IPS-20b (cell line): ENCODE data around the gene CBY1.
"Not testable (repeated sequence)": the region's sequence is repeated elsewhere in the genome, so short reads cannot be mapped to it uniquely, and the experiment has no call there.

ENCODE experiments used
- H3K27ac ChIP-seq: one replicate; pipeline ENCODE4 v1.5.1; 2013; ENCODE audit warnings: low read length
- H3K27me3 ChIP-seq: 2 replicates; pipeline ENCODE4 v1.6.1; 2013; ENCODE audit warnings: mild to moderate bottlenecking, low read length, inconsistent platforms; ENCODE audit not compliant: insufficient read depth
- H3K36me3 ChIP-seq: 2 replicates; pipeline ENCODE4 v1.6.1; 2013; ENCODE audit warnings: low read depth, mild to moderate bottlenecking, inconsistent platforms, low read length, moderate library complexity; ENCODE audit not compliant: insufficient read depth
- H3K4me1 ChIP-seq: 2 replicates; pipeline ENCODE4 v1.6.1; 2013; ENCODE audit warnings: mild to moderate bottlenecking, control low read depth, inconsistent platforms, low read length, moderate library complexity; ENCODE audit not compliant: insufficient read depth
- H3K4me3 ChIP-seq: 2 replicates; pipeline ENCODE4 v1.5.1; 2013; ENCODE audit warnings: mild to moderate bottlenecking, low read length, inconsistent platforms
- H3K9ac ChIP-seq: 2 replicates; pipeline ENCODE4 v1.6.1; 2013; ENCODE audit warnings: low read depth, mild to moderate bottlenecking, inconsistent platforms, low read length, moderate library complexity
- H3K9me3 ChIP-seq: 2 replicates; pipeline ENCODE4 v1.6.1; 2013; ENCODE audit warnings: mild to moderate bottlenecking, low read depth, low read length, inconsistent platforms; ENCODE audit not compliant: insufficient read depth

The CBY1 gene

GRCh38 chr22:38656256-38657044 is at the start of gene CBY1, which contains the start of gene FAM227A:
Gene CBY1, plus strand, starts transcription at chr22:38656638. Its CDS starts 11,417 bp downstream, at chr22:38668055.
Gene FAM227A, minus strand, starts transcription at chr22:38656392. Its CDS starts 6,224 bp downstream, at chr22:38650168.
- no peaks in the 10 kb centered on the region for H3K9me3 ChIP-seq
- H3K27me3 ChIP-seq, result no peaks in the 10 kb centered on the region
- H3K36me3 ChIP-seq, result no peaks in the 10 kb centered on the region
- H3K4me3 ChIP-seq, result peak within 1 kb of the TSS; percentile 89
- H3K4me1 ChIP-seq, result no peaks in the 10 kb centered on the region
- peak within 1 kb of the TSS; percentile 86 for H3K9ac ChIP-seq
- H3K27ac ChIP-seq, result peak within 1 kb of the TSS; percentile 79

- Histone ChIP-seq H3K27ac (no peak overlapping the region), H3K4me3 (no peak overlapping the region), H3K9ac (no peak overlapping the region), H3K27me3 (no peaks in the 10 kb centered on the region), H3K36me3 (no peaks in the 10 kb centered on the region), H3K9me3 (no peaks in the 10 kb centered on the region), H3K4me1 (no peaks in the 10 kb centered on the region)
Measured at GRCh38 chr22:38607680-38608079, 48.8 kb upstream of the CBY1 start.

GRCh38 chr22:38608992-38609750 is 47.3 kb upstream of the CBY1 start:
- Histone ChIP-seq H3K4me3 (no peak overlapping the region), H3K9me3 (no peaks in the 10 kb centered on the region), H3K9ac (no peak overlapping the region), H3K27ac (no peak overlapping the region), H3K27me3 (no peaks in the 10 kb centered on the region), H3K4me1 (no peaks in the 10 kb centered on the region), H3K36me3 (no peaks in the 10 kb centered on the region)

- no peak overlapping the region for H3K4me3 ChIP-seq
Measured at GRCh38 chr22:38610234-38610633, 46.2 kb upstream of the CBY1 start.

DNA sequence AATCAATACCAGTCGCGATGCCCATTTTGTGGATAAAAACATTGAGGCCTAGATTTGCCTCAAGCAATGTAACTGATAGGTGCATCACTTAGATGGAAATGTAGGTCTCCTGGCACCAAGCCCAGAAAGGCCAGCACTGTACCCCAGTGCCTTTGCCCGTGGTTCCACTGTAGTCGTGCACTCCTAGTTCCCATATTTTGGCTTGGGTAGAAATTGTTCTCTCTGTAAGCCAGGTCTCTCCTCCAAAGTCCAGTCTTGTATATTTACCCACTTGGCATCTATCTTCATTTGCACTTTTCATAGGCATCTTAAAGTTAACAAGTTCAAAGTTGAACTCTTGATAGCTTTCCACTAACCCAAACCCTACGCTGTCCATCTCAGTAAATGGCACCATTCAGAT is 44.9 kb upstream of the CBY1 start:
- Histone ChIP-seq H3K9ac (no peak overlapping the region), H3K4me3 (no peak overlapping the region), H3K36me3 (peaks cover 8% of the 10 kb centered on the region; the same call in 1 of the 2 replicates), H3K9me3 (no peaks in the 10 kb centered on the region), H3K4me1 (no peaks in the 10 kb centered on the region), H3K27me3 (no peaks in the 10 kb centered on the region), H3K27ac (no peak overlapping the region)

More at GRCh38 chr22:38610234-38610633, 46.2 kb upstream of the CBY1 start:
- Histone ChIP-seq H3K36me3 (peaks cover under 1% of the 10 kb centered on the region; the same call in 1 of the 2 replicates), H3K27me3 (no peaks in the 10 kb centered on the region), H3K9ac (no peak overlapping the region), H3K27ac (no peak overlapping the region), H3K4me1 (no peaks in the 10 kb centered on the region), H3K9me3 (no peaks in the 10 kb centered on the region)

- H3K4me1 ChIP-seq, result no peaks in the 10 kb centered on the region
- H3K36me3 ChIP-seq, result peaks cover 8% of the 10 kb centered on the region; the same call in 1 of the 2 replicates
- no peaks in the 10 kb centered on the region for H3K9me3 ChIP-seq
- no peak overlapping the region for H3K9ac ChIP-seq
- H3K4me3 ChIP-seq, result no peak overlapping the region
- H3K27ac ChIP-seq, result no peak overlapping the region
- H3K27me3 ChIP-seq, result no peaks in the 10 kb centered on the region
Measured at GRCh38 chr22:38612217-38613006, 44.0 kb upstream of the CBY1 start.

GRCh38 chr22:38613588-38613987 is 42.9 kb upstream of the CBY1 start:
- Histone ChIP-seq H3K36me3 (peaks cover 20% of the 10 kb centered on the region; the same call in 1 of the 2 replicates), H3K27me3 (no peaks in the 10 kb centered on the region), H3K4me3 (no peak overlapping the region), H3K9me3 (0 out of 2 replicates have a peak, but pooled peaks cover 3% of the 10 kb centered on the region), H3K9ac (no peak overlapping the region), H3K4me1 (no peaks in the 10 kb centered on the region), H3K27ac (no peak overlapping the region)

GRCh38 chr22:38614332-38615063 is 41.9 kb upstream of the CBY1 start:
- H3K4me1 ChIP-seq, result no peaks in the 10 kb centered on the region
- H3K27me3 ChIP-seq, result no peaks in the 10 kb centered on the region
- H3K36me3 ChIP-seq, result peaks cover 26% of the 10 kb centered on the region
- H3K27ac ChIP-seq, result no peak overlapping the region
- H3K4me3 ChIP-seq, result no peak overlapping the region
- H3K9me3 ChIP-seq, result peaks cover 3% of the 10 kb centered on the region; the same call in 1 of the 2 replicates
- H3K9ac ChIP-seq, result no peak overlapping the region; the same call in 1 of the 2 replicates

- not testable (repeated sequence) for H3K4me1 ChIP-seq, H3K27ac ChIP-seq
Measured at GRCh38 chr22:38615064-38615405, 41.4 kb upstream of the CBY1 start.

GRCh38 chr22:38618258-38618657 is 38.2 kb upstream of the CBY1 start:
- Histone ChIP-seq H3K27me3 (no peaks in the 10 kb centered on the region), H3K9ac (no peak overlapping the region), H3K4me1 (no peaks in the 10 kb centered on the region), H3K36me3 (peaks cover 47% of the 10 kb centered on the region), H3K9me3 (peaks cover 3% of the 10 kb centered on the region; the same call in 1 of the 2 replicates), H3K27ac (no peak overlapping the region), H3K4me3 (no peak overlapping the region)

More at GRCh38 chr22:38615064-38615405, 41.4 kb upstream of the CBY1 start:
- not testable (repeated sequence) for H3K4me3 ChIP-seq, H3K9me3 ChIP-seq, H3K9ac ChIP-seq, H3K27me3 ChIP-seq
- peaks cover 32% of the 10 kb centered on the region for H3K36me3 ChIP-seq

DNA sequence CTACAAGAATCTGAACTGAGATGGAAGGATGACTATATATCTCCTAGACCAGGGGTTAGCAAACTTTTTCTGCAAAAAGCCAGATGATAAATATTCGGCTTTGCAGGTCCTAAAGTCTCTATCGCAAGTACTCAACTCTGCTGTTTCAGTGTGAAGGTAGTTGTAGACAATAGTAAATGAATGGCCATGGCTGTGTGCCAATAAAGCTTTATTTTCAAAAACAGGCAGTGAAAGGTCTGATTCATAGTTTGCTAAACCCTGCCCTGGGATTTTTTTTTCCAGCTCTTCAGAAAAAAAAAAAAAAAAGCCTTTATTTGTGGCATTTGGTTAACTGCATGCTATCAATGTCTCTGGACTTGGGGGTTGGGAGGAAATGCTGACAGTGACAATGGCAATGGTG is 37.8 kb upstream of the CBY1 start:
- Histone ChIP-seq H3K36me3 (peaks cover 51% of the 10 kb centered on the region), H3K9me3 (peaks cover 3% of the 10 kb centered on the region; the same call in 1 of the 2 replicates), H3K27me3 (no peaks in the 10 kb centered on the region), H3K4me3 (no peak overlapping the region), H3K4me1 (no peaks in the 10 kb centered on the region), H3K27ac (no peak overlapping the region), H3K9ac (no peak overlapping the region)
